Activated CD4-positive, alpha-beta T cell treated with anti-CD3 and anti-CD28 coated beads, Interleukin-2, amount 50 U/mL, for 4 hours (primary cell): Measurements from ENCODE around the gene MTHFD1.

Experiments used
- DNase-seq, 2 experiments: peaks; one replicate each; pipeline ENCODE4 v3.0.0-alpha.2; 2020

The MTHFD1 gene

GRCh38 chr14:64496764-64497163, 108.6 kb downstream of the MTHFD1 start:
- DNase-seq, result no peak

- DNase-seq, result no peak
Observed at GRCh38 chr14:64500088-64500487, 111.9 kb downstream of the MTHFD1 start.

- DNase-seq, result no peak
Observed at GRCh38 chr14:64501411-64502171, 113.4 kb downstream of the MTHFD1 start.

GRCh38 chr14:64502456-64502855, 114.3 kb downstream of the MTHFD1 start:
- DNase-seq, result no peak

- peak; percentile 10 to 21 for DNase-seq
Observed at GRCh38 chr14:64502887-64503433, 114.8 kb downstream of the MTHFD1 start.

- peak; percentile 92 to 95 for DNase-seq
Observed at GRCh38 chr14:64503434-64504309, 115.5 kb downstream of the MTHFD1 start, which contains the start of gene ZBTB25. Gene ZBTB25 (minus strand): TSS chr14:64503838. CDS start chr14:64490533, 13,305 bp downstream.

- DNase-seq, result peak; percentile 78 to 82
Observed at GRCh38 chr14:64504310-64504896, 116.2 kb downstream of the MTHFD1 start, which contains the start of gene ZBTB1. Gene ZBTB1 (plus strand): TSS chr14:64504770. CDS start chr14:64521505, 16,735 bp downstream.

GRCh38 chr14:64504897-64505794, 117.0 kb downstream of the MTHFD1 start:
- peak; percentile 80 for DNase-seq

- no peak for DNase-seq
Observed at GRCh38 chr14:64506721-64507120, 118.6 kb downstream of the MTHFD1 start.

- peak in 1 of 2 experiments; percentile 42 for DNase-seq
Observed at GRCh38 chr14:64507376-64508156, 119.4 kb downstream of the MTHFD1 start.

GRCh38 chr14:64508215-64508776, 120.1 kb downstream of the MTHFD1 start:
- no peak for DNase-seq

GRCh38 chr14:64509036-64509435, 120.9 kb downstream of the MTHFD1 start:
- no peak for DNase-seq
